Stimulated activated CD4-positive, alpha-beta T cell treated with anti-CD3 and anti-CD28 coated beads, Interleukin-15, amount 100 ng/mL, for 48 hours (primary cell): Measurements from ENCODE around the gene KRTAP5-10.
"Not testable (repeated sequence)": the region's sequence is repeated elsewhere in the genome, so short reads cannot be mapped to it uniquely, and the experiment has no call there.

Experiments
- DNase-seq, 2 donors: peaks; one replicate each; pipeline ENCODE4 v3.0.0-alpha.2; 2020; ENCODE audit warnings: low read depth in 2 of 2

Gene KRTAP5-10

DNA sequence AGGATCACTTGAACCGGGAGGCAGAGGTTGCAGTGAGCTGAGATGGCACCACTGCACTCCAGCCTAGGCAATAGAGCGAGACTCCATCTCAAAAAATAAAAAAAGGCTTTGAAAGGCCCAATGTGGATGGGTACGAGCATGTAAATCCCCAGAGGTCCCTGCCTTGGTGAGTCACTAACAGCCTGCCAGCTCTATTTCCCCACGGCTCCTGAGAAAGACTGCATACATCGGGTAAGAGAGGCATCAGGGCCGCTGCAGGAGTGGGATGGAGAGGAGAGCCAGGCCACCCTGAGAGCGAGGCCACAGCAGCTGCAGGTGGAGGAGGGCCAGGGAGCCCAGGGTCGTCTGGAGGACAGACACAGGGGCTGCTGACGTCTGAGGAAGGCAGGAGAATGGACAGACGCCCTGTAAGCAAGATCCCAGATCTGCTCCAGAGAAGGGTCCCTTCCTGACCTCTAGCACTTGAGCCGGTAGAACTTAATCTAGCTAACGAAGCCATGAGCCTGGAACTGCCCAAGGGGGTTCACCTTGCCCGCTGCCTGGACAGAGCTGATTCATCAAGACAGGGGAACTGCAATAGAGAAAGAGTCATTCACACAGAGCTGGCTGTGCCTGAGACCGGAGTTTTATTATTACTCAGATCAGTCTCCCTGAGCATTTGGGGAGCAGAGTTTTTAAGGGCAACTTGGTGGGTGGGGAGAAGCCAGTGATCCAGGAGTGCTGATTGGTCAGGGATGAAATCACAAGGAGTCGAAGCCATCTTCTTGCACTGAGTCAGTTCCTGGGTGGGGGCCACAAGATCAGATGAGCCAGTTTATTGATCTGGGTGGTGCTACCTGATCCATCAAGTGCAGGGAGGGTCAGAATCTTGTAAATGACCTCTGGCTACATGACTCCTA lies 22.2 kb upstream of the KRTAP5-10 start:
- peak in 1 of 2 donors; percentile 10 for DNase-seq

DNA sequence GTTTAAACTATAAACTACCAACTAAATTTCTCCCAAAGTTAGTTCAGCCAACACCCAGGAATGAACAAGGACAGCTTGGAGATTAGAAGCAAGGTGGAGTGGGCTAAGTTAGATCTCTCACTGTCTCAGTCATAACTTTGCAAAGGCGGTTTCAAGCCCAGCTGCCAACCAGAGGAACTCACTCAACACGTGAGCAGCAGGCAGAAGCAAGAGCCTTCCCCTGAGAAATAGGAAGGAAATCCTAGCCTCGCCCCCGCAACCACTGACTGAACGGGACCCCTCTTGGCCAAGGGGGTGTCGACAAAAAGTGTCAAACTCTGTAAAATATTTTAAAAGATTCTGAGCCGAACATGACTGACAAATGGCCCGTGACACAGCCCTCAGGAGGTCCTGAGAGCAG lies 21.5 kb upstream of the KRTAP5-10 start:
- DNase-seq = no peak

DNA sequence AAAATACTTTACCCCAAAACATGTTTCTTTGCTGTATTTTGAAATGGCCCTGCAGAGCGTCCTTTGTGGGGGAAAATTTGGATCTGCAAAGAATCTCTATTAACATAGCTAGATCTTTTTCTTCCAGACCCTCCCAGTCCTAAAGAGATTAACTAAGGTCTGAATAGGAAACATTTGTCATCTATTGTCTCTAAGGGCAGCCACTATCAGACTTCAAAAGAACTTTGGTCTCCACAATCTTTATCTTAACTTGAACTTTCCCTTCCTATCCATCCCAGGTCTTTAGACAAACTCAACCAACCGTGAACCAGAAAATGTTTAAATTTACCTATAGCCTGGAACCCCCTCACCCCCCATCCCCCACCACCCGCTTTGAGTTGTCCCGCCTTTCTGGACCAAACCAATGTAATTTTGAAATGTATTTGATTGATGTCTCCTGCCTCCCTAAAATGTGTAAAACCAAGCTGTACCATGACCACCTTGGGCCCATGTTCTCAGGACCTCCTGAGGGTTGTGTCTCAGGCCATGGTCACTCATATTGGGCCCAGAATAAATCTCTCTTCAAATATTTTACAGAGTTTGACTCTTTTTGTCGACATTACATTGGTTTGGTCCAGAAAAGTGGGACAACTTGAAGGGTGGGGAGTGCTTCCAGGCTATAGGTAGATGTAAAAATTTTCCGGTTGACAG lies 20.7 kb upstream of the KRTAP5-10 start:
- DNase-seq = no peak

DNA sequence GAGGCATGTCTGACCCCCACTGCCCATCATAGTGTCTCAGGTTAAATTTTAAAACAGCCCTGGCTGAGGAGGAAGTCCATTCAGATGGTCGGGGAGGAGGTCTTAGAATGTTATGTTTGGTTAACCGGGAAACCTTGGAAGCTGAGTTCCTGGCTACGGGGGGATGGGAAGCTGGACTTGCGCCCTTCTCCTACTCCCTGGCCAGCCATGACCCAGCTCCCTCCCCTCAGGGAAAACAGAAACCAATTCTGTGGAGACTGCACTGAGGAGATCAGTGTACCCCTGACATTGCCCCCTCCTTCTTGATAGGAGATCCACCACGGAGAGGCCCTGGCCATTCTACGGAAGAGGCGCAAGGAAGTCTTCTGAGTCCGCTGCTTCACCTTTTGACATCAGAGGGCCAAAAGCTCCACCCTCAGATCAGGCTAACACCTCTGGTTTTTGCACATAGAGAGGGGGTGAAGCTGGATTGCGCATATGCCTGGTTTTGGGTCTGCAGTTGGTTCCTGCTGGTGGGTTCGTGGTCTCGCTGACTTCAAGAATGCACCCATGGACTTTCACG lies 19.9 kb upstream of the KRTAP5-10 start:
- DNase-seq = no peak

GRCh38 chr11:71548120-71548519 lies 17.2 kb upstream of the KRTAP5-10 start, which contains the start of gene KRTAP5-9:
Gene KRTAP5-9 (plus strand): TSS chr11:71548420. CDS start chr11:71548658, 238 bp downstream.
- DNase-seq = no peak

GRCh38 chr11:71548716-71549151 lies 16.6 kb upstream of the KRTAP5-10 start:
- DNase-seq = no peak

DNA sequence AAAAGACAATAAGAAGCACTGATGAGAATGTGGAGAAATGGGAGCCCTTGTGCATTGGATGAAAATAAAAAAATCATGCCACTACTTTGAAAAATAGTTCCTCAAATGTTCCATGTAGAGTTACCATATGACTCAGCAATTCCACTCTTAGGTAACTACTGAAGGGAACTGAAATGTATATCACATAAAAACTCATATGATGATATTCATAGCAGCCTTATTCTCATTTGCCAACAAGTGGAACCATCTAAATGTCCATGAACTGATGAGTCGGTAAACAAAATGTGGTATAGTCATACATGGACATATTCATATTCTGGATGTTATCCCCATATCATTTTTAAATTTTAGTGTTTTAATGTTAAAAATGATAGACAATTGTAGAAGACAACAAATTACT lies 13.7 kb upstream of the KRTAP5-10 start:
- DNase-seq = no peak

GRCh38 chr11:71554996-71555395 lies 10.4 kb upstream of the KRTAP5-10 start:
- DNase-seq = no peak

DNA sequence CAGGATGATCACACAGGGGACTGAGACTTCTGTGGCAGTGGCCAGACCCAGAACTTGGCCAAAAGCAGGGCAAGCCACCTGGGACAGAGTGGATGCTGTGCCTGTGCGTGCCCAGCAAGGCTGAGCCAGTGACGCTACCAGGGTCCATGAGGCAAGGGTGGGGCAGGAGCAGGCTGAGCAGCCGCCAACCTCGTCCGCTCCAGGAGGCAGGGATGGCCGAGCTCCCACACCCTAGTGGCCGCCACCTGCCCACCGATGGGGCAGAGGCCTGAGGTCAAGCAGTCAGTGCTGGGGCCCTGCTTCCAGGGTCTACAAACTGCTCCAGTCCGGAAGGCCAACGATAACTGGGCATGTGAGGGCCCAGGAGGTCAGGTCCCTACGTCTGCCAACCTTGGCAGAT lies 9.9 kb upstream of the KRTAP5-10 start:
- DNase-seq = no peak

- no peak for DNase-seq
Measured at GRCh38 chr11:71556018-71556417, 9.3 kb upstream of the KRTAP5-10 start.

DNA sequence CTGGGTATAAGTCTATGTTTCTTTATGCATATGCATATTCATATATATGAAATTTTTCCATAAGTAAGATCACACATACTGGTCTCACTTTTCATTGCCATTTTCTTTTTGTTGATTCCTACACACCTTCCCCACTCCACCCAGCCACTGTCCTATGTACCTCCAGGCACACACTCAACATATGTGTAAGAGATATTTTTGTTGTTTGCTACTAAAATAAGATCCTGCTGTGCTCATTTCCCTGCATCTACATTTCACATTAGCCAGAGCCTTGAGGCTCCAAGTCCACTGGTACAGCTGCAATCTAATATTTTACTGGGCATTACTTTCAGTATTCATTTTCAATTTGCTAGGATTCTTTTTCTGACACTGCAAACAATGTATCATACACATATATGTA lies 8.1 kb upstream of the KRTAP5-10 start:
- no peak for DNase-seq

GRCh38 chr11:71558996-71559395 lies 6.4 kb upstream of the KRTAP5-10 start:
- no peak for DNase-seq

GRCh38 chr11:71562120-71562519 lies 3.2 kb upstream of the KRTAP5-10 start:
- DNase-seq = no peak

DNA sequence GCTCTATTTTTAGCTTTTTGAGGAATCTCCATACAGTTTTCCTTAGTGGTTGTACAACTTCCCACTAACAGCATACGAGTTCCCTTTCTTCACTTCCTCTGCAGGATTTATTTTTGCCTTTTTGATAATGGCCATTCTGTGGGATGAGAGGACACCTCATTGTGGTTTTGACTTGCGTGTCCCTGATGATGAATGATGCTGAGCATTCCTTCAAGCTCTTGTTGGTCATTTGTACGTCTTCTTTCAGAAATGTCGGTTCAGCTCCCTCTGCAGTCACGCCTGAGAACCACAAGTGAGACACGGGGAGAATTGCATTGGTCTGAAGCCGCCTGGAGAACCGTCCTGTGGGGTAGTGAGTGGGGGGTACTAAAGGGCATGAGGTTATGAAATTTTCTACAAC lies 2.0 kb upstream of the KRTAP5-10 start:
- DNase-seq = peak in 1 of 2 donors; percentile 12

- no peak for DNase-seq
Measured at GRCh38 chr11:71564430-71564829, 933 bp upstream of the KRTAP5-10 start.

DNA sequence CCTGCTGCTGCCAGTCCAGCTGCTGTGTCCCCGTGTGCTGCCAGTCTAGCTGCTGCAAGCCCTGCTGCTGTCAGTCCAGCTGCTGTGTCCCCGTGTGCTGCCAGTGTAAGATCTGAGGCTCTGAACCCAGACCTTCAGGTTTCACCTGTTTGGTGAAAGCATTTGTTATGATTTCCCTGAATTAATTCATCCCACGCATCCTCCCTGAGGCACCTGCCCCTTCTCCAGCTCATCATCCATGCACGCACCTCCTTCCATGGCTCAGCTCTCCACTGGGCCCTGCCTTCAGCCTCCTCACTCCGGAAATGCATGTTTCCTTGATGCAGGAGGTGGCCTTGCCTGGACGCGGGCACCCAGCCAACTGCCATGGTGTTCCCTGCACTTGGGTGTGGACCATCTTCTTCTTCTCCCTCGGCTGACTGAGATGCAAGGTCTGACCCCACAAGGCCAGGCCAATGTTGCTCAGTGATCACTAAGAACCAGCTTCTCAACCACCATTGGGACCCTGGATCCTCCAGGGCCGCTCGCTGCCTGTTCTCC lies 788 bp downstream of the KRTAP5-10 start:
- no peak for DNase-seq

DNA sequence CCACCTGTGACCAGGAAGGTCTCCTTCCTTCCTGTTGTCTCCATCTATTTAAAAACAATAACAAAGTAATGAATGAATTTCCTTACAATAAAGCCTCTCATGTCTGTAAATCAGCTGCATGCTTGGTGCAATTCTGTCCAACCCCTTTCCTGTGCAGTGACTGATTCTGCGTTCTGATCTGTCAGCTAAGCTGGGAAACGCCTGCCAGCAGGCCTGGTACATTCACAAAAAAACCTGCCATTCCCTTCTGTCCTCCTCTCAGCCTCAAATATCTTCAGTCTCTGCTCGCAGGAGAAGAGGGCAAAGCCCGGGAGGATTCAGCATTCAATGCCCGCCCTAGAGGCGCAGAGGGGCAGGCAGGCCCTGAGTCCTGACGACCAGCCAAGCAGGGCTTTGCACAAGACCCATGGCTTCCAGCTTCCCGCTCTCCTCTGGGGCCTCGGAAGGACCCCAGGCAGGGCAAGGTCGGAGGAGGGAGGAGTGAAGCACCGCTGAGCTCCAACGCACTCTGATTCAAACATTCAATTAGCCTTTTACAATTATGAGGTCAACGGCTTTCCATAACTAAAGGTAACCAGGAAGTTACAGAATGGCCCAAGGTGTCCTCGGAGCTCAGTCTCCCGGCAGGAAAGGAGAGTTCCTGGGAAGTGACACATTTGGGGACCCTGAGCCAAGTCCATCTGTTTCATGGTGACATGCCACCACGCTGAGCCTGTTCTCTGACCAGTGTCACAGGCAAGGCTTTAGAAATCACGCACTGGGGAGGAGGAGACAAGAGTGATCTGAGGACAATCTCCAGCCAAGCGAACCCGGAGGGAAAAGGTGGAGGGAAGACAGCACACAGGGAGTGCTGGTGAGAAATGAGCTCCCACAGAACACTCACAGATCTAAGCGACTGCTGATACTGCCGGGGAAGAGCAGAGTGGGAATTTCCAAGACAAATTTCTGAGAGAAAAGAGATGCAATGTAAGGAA lies 1.6 kb downstream of the KRTAP5-10 start:
- DNase-seq = not testable (repeated sequence)

DNA sequence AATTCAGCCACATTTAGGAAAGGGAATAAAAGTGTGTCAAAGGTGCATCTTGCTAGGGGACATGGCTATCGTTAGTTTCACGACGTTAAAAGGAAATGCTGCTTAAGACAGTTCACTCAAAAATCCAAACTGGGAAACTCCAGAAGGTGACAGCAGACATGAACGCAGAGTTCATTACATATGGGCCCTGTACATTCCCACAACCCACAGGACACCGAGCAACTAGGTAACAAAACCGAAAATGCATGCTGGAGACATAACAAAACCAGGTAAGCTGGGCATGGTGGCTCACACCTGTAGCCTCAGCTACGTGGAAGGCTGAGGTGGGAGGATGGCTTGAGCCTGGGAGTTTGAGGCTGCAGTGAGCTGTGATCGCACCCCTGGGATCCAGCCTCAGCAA lies 2.3 kb downstream of the KRTAP5-10 start:
- not testable (repeated sequence) for DNase-seq

GRCh38 chr11:71568704-71569349 lies 3.5 kb downstream of the KRTAP5-10 start:
- no peak for DNase-seq

DNA sequence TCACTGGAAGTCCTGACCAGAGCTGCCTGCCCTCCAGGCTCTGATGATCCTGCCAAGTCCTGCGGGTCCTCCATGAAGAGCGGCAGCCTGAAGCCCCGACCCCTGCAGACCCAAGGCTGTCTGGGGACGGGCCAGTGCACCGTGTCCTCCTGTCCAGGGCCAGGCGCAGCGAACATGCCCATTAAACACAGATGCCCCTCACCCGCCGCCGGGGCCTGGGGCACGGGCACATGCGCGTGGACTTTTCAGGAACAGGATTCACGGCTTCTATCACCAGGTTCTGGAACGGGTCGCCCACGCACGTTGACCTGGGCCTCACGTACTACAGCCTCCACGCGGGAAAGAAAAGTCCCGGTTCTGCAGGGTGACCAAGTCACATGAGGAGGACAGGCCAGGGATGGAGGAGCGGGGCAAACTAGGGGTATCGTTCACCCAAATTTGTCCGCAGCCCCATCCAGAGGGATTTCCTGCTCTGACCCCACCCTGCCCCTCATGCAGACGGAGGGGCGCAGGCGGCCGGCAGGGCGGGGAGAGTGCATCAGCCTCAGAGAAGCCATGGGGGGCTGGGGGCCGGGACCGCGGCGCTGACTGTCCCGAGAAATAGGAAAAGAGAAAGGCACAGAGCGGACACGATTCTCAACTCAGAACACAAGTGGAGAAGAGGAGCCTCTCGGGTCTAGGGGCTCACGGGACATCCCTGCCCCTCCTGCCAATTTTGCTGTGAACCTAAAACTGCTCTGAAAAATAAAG lies 5.9 kb downstream of the KRTAP5-10 start:
- not testable (repeated sequence) for DNase-seq
